T-helper 17 cell (primary cell): ENCODE measurements around the gene UCN. TPM values are rescaled to one million over a fixed set of nuclear protein-coding genes. Genes with fewer than 3 reads are reported as not detected.
"Not testable (repeated sequence)": the region's sequence is repeated elsewhere in the genome, so short reads cannot be mapped to it uniquely, and the experiment has no call there.

Experiments
- ATAC-seq: fragments of 150-1000 bp; cut with Tn5 transposase; 2 replicates; pipeline ENCODE4 v1.10.0; 2021; ENCODE audit warnings: mild to moderate bottlenecking, moderate library complexity
- DNase-seq, 3 donors: peaks; one replicate each; pipeline versions ENCODE4 v3.0.0 to v3.0.0-alpha.2; 2020 to 2021
- H3K9me3 ChIP-seq: one replicate; pipeline ENCODE4 v1.7.0; 2013; ENCODE audit warnings: low read length, mild to moderate bottlenecking; ENCODE audit not compliant: control insufficient read depth, poor library complexity, severe bottlenecking
- H3K27ac Mint-ChIP-seq: one replicate; pipeline ENCODE4 v1.8.0; 2022; ENCODE audit warnings: mild to moderate bottlenecking, moderate library complexity, mixed read lengths
- H3K27me3 Mint-ChIP-seq: one replicate; pipeline ENCODE4 v1.8.0; 2022; ENCODE audit warnings: mixed read lengths
- H3K36me3 Mint-ChIP-seq: one replicate; pipeline ENCODE4 v1.8.0; 2022; ENCODE audit warnings: low read depth, mixed read lengths
- H3K4me1 Mint-ChIP-seq: one replicate; pipeline ENCODE4 v1.8.0; 2022; ENCODE audit warnings: mild to moderate bottlenecking, mixed read lengths
- H3K4me3 Mint-ChIP-seq: one replicate; pipeline ENCODE4 v1.8.0; 2022; ENCODE audit warnings: mild to moderate bottlenecking, moderate library complexity, mixed read lengths
- total RNA-seq, 4 donors: library from RNA in 2 of 4; stranded (reverse) in 2 of 4; gene quantifications; one replicate each; pipeline ENCODE4 v1.2.3 and lab custom pipeline; 2022 to 2026

The UCN gene
- total RNA-seq, 2 donors from 2014 or later = 1.5 to 1.6 TPM

GRCh38 chr2:27271631-27272340 is 36.5 kb downstream of the UCN start:
- Mint-ChIP-seq H3K27ac (no peak overlapping the region), H3K27me3 (peaks cover 21% of the 10 kb centered on the region), H3K36me3 (peaks cover 3% of the 10 kb centered on the region), H3K4me1 (no peaks in the 10 kb centered on the region), H3K4me3 (no peak overlapping the region)
- ATAC-seq (no peak), DNase-seq (no peak)
- H3K9me3 ChIP-seq = no peaks in the 10 kb centered on the region

DNA sequence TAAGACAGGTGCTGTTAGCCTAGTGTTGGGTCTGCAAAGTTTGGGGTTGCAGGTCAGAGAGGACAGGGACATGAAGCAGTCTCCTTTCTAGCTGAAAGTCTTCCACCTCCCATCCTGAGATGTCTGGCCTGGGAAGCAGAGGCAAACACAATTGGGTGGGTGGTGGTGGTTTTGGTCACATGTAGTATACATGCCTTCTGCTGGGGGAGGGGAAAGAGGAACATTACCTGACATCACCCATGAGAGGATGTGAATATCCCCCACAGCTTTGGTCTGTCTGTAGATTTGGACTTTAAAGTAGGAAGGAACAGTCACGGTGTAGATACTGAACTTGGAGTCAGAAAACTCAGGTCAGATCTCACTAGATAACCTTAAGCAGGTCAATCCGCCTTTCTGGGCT is 37.6 kb downstream of the UCN start:
- peaks cover 10% of the 10 kb centered on the region for H3K27me3 Mint-ChIP-seq
- DNase-seq (no peak), ATAC-seq (no peak)
- H3K4me3 Mint-ChIP-seq = no peak overlapping the region
- no peak overlapping the region for H3K27ac Mint-ChIP-seq
- H3K36me3 Mint-ChIP-seq = peaks cover 3% of the 10 kb centered on the region
- H3K4me1 Mint-ChIP-seq = no peaks in the 10 kb centered on the region
- H3K9me3 ChIP-seq = no peaks in the 10 kb centered on the region

- no peak overlapping the region for H3K27ac Mint-ChIP-seq
- H3K4me1 Mint-ChIP-seq = peaks cover 2% of the 10 kb centered on the region
- H3K36me3 Mint-ChIP-seq = peaks cover 3% of the 10 kb centered on the region
- ATAC-seq (no peak), DNase-seq (no peak)
- no peaks in the 10 kb centered on the region for H3K9me3 ChIP-seq
- peaks cover 10% of the 10 kb centered on the region for H3K27me3 Mint-ChIP-seq
- no peak overlapping the region for H3K4me3 Mint-ChIP-seq
Observed at GRCh38 chr2:27270131-27270530, 38.1 kb downstream of the UCN start.

DNA sequence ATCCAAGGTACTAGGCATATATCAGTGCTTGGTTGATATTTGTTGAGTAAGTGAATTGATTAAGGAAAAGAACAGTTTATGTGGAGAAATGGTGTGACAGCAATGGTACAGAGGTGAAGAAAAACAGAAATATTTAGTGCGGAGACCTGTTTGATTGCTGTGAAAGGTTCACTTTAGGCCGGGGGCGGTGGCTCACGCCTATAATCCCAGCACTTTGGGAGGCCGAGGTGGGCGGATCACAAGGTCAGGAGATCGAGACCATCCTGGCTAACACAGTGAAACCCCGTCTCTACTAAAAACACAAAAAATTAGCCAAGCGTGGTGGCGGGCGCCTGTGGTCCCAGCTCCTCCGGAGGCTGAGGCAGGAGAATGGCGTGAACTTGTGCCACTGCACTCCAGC is 39.9 kb downstream of the UCN start:
- not testable (repeated sequence) for H3K9me3 ChIP-seq, ATAC-seq, H3K36me3 Mint-ChIP-seq, H3K4me3 Mint-ChIP-seq, H3K27ac Mint-ChIP-seq, DNase-seq
- peaks cover 13% of the 10 kb centered on the region for H3K4me1 Mint-ChIP-seq
- H3K27me3 Mint-ChIP-seq = peaks cover 25% of the 10 kb centered on the region

GRCh38 chr2:27265536-27265870 is 42.7 kb downstream of the UCN start:
- DNase-seq (no peak), ATAC-seq (no peak)
- H3K36me3 Mint-ChIP-seq = peaks cover 19% of the 10 kb centered on the region
- H3K27ac Mint-ChIP-seq = no peak overlapping the region
- H3K9me3 ChIP-seq = no peaks in the 10 kb centered on the region
- H3K27me3 Mint-ChIP-seq = peaks cover 33% of the 10 kb centered on the region
- H3K4me1 Mint-ChIP-seq = peaks cover 30% of the 10 kb centered on the region
- peak overlapping the region; percentile 75 for H3K4me3 Mint-ChIP-seq

GRCh38 chr2:27264753-27265535 is 43.3 kb downstream of the UCN start:
- H3K36me3 Mint-ChIP-seq = peaks cover 20% of the 10 kb centered on the region
- ATAC-seq = peak; percentile 85
- H3K4me1 Mint-ChIP-seq = peaks cover 30% of the 10 kb centered on the region
- H3K9me3 ChIP-seq = no peaks in the 10 kb centered on the region
- H3K27ac Mint-ChIP-seq = peak overlapping the region; percentile 82
- DNase-seq = peak; percentile 58 to 63 (median 60)
- H3K4me3 Mint-ChIP-seq = peak overlapping the region; percentile 99
- peaks cover 39% of the 10 kb centered on the region for H3K27me3 Mint-ChIP-seq

DNA sequence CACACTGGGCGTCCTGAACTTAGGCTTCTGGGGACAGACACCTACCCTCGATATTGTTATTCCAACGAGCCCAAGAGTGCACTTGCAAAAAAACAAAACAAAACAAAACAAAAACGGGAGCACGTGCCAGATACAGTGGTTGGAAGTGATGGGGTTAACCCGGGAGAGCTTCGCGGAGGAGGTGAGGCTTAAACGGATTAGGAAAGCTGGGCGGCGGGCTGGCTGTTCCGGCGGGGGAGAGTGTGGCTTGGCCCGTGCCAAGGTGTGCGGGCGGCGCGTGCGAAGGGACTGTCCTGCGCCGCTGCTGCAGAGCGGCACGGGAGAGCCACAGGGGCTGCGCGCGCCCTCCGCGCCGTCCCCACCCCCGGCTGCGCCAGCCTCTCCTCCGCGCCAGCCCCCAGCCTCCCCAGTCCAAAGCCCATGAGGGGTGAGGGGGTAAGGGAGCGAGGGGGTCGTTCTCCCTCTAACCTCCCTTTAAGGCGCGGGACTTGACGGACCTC is 43.9 kb downstream of the UCN start:
- Mint-ChIP-seq H3K27ac (peak overlapping the region; percentile 82), H3K4me1 (peaks cover 30% of the 10 kb centered on the region), H3K36me3 (peaks cover 23% of the 10 kb centered on the region), H3K4me3 (peak overlapping the region; percentile 99), H3K27me3 (peaks cover 45% of the 10 kb centered on the region)
- DNase-seq (peak in 1 of 3 donors; percentile 24), ATAC-seq (peak; percentile 59)
- no peaks in the 10 kb centered on the region for H3K9me3 ChIP-seq

DNA sequence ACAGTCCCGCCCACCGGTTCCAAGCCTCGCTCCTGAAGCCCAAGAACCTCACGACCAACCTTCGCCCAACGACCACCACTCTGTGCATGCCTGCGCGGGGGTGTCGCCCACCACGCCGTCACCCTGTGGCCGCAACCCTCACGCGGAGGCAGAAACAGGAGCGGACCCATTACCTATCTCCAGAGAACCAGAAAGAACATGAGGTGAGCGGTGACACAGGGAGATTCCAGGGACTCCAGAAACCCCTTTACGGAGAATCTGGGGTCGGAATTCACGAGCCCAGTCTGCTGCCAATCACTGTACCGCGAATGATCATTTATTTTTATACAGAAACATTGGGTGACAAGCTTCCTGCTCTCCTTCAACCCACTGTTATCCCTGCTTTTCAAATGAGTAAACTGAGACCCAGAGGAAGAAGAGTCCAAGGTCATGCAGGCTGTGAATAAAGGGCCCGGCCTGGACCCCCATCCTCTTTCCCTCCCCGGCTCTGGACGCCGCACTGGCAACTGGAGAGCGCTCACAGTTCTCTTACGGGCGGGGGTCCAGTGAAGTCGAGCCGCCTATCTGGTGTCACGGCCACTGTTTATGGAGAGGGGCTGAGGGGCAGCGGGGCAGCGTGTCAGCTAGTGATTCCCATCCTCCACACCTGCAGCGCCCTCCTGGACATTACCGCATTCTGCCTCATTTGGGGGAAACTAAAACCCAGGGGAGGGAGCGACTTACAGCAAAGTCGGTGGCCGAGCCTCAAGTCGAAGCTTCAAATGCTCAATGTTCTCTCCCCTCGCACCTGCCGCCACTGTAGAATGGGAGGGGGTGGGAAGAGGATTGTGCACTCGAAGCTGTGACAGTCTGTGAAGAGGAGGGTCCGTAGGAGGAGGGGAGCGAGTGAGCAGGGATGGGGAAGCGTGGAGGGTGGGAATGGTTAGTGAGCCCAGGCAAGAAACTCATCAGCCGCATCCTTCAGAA is 44.7 kb downstream of the UCN start:
- DNase-seq (no peak), ATAC-seq (no peak)
- H3K4me1 Mint-ChIP-seq = peaks cover 30% of the 10 kb centered on the region
- peak overlapping the region; percentile 99 for H3K4me3 Mint-ChIP-seq
- H3K27ac Mint-ChIP-seq = peak overlapping the region; percentile 82
- no peaks in the 10 kb centered on the region for H3K9me3 ChIP-seq
- H3K27me3 Mint-ChIP-seq = peaks cover 51% of the 10 kb centered on the region
- H3K36me3 Mint-ChIP-seq = peaks cover 27% of the 10 kb centered on the region

DNA sequence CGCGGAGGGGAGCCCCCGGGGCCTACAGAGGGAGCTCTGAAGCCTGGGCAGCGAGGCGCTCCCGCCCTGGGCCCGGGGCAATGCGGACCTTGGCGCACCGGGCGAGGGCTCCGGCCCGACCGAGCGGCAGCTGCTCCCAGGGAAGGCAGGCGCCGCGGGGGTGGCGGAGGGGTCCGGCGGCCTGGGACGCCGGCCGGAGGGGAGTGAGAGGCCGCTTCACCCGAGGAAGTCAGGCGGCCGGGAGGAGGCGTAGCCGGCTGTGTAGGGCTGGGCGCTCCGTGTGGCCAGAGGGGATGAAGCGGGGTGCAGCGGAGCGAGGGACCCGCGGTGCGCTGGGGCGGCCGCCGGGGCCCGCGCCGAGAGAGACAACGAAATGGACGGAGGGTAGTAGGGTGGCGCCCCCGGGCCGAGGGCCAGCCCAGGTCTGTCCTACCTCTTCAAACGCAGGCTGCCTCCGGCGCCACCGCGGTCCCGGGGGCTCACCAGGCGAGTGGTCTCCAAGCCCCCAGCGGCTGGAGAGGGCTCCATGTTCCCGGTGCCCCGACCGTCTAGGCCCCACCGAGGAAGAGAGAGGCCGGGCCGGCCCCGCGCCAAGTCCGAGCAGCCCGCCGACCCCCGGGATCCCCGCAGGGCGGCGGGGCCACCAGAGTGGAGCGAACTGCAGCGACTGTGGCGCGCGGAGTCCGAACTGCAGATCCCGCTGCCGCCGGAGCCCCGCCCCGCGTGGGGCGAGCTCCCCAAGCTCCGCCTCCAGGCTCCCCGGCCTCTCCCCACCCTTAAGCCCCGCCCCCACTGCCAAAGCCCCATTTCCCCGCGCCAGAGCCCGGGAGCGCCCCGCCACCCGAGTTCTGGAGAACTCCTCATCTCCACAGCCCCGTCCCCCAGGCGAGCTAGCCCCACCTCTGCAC is 45.6 kb downstream of the UCN start, which contains the start of gene SLC30A3:
Gene SLC30A3 (minus strand): TSS at position 669 of the 908 bp plus-strand sequence. CDS start 141 bp downstream, at position 528.
- Mint-ChIP-seq H3K4me1 (peaks cover 30% of the 10 kb centered on the region), H3K27ac (peak within 1 kb of the TSS; percentile 82), H3K27me3 (peaks cover 58% of the 10 kb centered on the region), H3K36me3 (peaks cover 27% of the 10 kb centered on the region), H3K4me3 (peak within 1 kb of the TSS; percentile 99)
- peak; percentile 41 to 65 (median 63) for DNase-seq
- no peaks in the 10 kb centered on the region for H3K9me3 ChIP-seq
- peak; percentile 59 for ATAC-seq

GRCh38 chr2:27261926-27262298 is 46.3 kb downstream of the UCN start:
- Mint-ChIP-seq H3K4me3 (peak overlapping the region; percentile 90), H3K36me3 (peaks cover 27% of the 10 kb centered on the region), H3K4me1 (peaks cover 30% of the 10 kb centered on the region), H3K27ac (peak overlapping the region; percentile 39), H3K27me3 (peaks cover 65% of the 10 kb centered on the region)
- DNase-seq (no peak), ATAC-seq (no peak)
- H3K9me3 ChIP-seq = no peaks in the 10 kb centered on the region

GRCh38 chr2:27261241-27261925 is 46.9 kb downstream of the UCN start:
- H3K27me3 Mint-ChIP-seq = peaks cover 70% of the 10 kb centered on the region
- peak overlapping the region; percentile 90 for H3K4me3 Mint-ChIP-seq
- H3K4me1 Mint-ChIP-seq = peaks cover 30% of the 10 kb centered on the region
- H3K9me3 ChIP-seq = no peaks in the 10 kb centered on the region
- ATAC-seq (no peak), DNase-seq (no peak)
- peak overlapping the region; percentile 39 for H3K27ac Mint-ChIP-seq
- H3K36me3 Mint-ChIP-seq = peaks cover 27% of the 10 kb centered on the region
